GM21381 (cell line): ENCODE measurements around the gene MACF1.

ENCODE experiments used
- ATAC-seq: cut with Tn5 transposase; IDR thresholded peaks from one replicate; pipeline ENCODE4 v1.9.1; 2021; ENCODE audit warnings: mild to moderate bottlenecking, moderate library complexity; ENCODE audit not compliant: unreplicated experiment

Gene MACF1

GRCh38 chr1:39344394-39345154, 140.1 kb downstream of the MACF1 start:
- no peak for ATAC-seq

DNA sequence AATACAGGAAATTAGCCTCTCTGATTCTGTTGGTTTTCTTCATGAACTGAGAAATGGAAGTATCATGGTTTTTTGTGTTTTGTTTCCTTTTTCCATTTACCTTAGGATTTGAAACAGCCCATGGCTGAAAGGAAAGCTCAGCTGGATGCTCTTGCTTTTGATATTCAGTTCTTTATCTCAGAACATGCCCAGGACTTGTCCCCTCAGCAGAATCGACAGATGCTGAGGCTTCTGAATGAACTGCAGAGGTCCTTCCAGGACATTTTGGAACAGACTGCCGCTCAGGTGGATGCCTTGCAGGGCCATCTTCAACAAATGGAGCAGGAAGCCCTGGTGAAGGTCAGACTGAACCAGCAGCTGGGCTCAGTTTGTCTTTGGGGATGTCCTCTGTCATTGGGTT, 142.4 kb downstream of the MACF1 start:
- no peak for ATAC-seq

- ATAC-seq: no peak
Measured at GRCh38 chr1:39348278-39348677, 143.8 kb downstream of the MACF1 start.

GRCh38 chr1:39352881-39353280, 148.4 kb downstream of the MACF1 start:
- no peak for ATAC-seq

DNA sequence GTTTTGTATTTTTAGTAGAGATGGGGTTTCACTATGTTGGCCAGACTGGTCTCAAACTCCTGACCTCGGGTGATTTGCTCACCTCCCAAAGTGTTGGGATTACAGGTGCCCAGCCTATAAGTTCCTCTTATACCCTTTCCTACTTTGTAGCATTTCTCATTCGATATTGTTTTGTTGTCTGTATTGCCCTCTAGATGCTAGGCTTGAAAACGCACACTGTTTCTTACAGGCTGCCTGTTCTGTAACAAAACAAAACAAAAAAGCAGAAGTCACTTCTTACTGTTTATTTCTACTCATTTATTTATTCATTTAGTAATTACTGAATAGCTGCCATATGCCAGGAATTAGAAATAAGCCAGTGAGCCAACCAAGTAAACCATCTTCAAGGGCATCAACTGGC, 150.1 kb downstream of the MACF1 start:
- no peak for ATAC-seq

DNA sequence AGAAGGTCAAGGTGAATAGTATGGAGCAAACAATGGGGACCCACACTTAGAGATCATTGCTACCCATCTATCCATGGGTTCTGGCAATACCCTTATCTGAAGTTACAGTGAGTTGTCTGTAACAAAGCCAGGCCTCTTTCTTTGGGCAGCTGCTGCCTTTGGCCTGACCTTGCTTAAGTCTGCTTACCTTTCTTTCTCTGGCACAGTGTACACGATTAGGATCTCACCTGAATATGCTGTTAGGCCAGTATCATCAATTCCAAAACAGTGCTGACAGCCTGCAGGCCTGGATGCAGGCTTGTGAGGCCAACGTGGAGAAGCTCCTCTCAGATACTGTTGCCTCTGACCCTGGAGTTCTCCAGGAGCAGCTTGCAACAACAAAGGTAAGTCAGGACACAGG, 154.0 kb downstream of the MACF1 start:
- no peak for ATAC-seq

DNA sequence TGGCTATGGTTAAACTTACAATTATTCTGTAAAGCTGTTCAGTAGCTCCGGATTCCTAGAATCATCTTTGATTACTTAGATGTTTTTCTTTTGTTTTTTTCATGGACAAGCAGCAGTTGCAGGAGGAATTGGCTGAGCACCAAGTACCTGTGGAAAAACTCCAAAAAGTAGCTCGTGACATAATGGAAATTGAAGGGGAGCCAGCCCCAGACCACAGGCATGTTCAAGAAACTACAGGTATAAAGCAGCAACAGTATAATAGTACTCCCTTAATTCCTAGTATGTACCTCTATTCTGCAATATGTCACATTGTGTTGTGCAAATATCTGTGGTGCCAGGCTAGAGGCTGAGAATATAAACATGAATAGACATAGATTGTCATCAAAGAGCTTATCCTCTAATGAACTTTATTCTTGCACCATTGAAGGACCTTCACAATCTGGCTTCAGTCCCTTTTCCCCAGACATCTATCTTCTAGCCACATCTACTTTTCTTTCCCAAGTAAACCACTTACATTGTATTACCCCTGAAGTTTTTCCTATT, 154.6 kb downstream of the MACF1 start:
- ATAC-seq: no peak

DNA sequence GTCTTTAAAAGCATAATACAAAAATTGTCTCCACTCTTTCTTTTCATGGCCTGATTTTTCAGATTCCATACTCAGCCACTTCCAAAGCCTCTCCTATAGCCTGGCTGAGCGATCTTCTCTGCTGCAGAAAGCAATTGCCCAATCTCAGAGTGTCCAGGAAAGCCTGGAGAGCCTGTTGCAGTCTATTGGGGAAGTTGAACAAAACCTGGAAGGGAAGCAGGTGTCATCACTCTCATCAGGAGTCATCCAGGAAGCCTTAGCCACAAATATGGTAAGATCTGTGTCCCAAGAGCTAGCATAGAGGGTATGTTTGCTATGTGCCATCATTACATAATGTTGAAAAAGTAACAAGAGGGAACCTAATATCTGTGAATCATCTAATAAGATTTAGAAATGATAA, 156.2 kb downstream of the MACF1 start:
- no peak for ATAC-seq

DNA sequence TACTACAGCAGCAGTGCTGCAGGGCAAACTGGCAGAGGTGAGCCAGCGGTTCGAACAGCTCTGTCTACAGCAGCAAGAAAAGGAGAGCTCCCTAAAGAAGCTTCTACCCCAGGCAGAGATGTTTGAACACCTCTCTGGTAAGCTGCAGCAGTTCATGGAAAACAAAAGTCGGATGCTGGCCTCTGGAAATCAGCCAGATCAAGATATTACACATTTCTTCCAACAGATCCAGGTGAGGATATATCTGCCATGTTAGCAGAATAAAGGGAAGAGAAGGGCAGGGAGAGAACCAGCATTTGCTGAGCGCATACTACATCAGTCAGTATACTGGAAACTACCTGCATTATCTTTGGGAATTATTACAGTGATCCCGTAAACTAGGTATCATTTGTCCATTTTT, 157.0 kb downstream of the MACF1 start:
- no peak for ATAC-seq

- ATAC-seq: no peak
Measured at GRCh38 chr1:39363267-39363666, 158.8 kb downstream of the MACF1 start.

DNA sequence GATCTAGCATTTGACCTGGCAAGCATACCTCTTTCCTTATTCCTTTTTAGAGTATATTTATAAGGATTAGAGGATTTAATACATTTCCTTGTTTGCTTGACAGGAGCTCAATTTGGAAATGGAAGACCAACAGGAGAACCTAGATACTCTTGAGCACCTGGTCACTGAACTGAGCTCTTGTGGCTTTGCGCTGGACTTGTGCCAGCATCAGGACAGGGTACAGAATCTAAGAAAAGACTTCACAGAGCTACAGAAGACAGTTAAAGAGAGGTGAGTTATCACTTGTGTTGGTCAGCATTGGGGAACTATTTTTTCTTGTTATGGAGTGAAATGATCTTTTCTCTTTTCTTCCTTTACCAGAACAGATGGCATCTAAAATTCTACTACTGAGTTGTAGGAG, 163.6 kb downstream of the MACF1 start:
- ATAC-seq: no peak

- ATAC-seq: no peak
Measured at GRCh38 chr1:39369565-39369964, 165.1 kb downstream of the MACF1 start.

DNA sequence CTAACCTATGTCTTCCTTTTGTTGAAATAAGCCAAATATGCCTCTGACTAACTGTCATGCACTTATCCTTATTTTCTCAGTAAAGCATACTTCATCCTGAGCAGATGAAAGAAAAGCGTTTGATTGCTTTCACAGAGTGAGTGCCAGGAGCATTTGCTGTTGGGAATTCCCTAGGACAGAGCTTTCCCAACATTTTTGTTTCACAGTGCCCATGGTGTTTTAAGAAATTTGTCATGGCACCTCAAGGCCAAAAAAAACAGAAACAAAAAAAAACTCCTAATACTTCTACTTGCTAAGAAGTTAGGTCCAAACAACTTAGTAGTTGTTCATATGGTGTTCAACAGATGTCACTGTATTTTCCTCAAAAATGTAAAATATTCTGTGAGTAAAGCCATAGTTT, 166.1 kb downstream of the MACF1 start:
- ATAC-seq: no peak

DNA sequence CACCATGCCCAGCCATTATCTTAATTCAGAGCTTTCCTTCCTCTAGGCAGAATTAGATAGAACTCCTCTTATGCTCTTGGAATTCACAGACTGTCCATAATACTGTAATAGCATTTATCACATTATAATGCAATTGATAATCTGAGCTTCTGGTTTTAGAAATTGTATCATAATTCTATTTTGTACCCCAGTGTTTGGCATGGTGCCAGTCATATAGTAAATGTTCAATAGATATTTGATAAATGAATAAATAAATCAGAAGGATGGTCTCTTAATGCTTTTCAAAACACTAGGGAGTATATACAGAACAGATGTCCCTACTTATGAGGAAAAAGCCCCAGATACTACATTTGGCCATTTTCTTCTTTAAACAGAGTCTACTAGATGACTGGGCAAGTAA, 167.6 kb downstream of the MACF1 start:
- no peak for ATAC-seq

GRCh38 chr1:39376656-39377055, 172.2 kb downstream of the MACF1 start:
- no peak for ATAC-seq

DNA sequence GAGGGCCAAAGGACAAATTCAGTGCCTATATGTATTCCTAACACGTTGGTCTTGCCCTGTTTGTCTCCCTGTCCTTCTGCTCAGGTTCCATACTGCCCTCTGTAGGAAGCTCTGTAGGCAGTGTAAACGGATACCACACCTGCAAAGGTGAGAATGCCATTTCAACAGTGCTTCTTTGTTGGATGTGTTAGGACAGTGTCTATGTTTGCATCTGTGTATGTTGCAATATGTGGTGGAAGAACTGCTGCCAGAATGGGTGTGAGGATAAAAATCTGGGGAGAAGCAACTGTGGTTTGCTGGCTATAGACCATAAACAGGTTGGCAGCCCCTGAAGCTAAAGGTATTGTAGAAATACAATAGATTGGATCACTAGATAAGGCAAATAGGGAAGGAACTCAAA, 173.9 kb downstream of the MACF1 start:
- no peak for ATAC-seq

DNA sequence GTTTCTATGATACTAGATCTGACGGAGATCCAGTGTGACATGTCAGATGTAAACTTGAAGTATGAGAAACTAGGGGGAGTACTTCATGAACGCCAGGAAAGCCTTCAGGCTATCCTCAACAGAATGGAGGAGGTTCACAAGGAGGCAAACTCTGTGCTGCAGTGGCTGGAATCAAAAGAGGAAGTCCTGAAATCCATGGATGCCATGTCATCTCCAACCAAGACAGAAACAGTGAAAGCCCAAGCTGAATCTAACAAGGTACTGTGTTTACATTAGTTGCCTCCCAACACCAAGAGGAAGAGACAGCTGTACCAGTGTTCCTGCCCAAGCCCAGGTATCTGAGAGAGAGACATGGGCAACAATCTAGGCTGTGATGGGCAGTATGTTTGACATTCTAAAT, 174.7 kb downstream of the MACF1 start:
- no peak for ATAC-seq

DNA sequence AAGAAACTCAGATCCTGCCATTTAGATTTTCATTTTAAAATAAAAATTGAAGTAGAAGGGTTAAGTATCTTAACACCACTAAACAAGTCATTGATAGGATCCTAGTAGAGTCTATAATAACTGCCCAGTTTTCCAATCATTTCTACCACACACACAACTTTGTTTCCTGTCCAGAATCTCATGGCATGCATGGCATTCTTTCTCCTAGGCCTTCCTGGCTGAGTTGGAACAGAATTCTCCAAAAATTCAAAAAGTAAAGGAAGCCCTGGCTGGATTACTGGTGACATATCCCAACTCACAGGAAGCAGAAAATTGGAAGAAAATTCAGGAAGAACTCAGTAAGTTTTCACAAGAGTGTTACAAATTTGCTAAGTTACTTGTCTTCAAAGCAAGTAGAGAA, 175.5 kb downstream of the MACF1 start:
- ATAC-seq: no peak

GRCh38 chr1:39381839-39382238, 177.3 kb downstream of the MACF1 start:
- ATAC-seq: no peak

DNA sequence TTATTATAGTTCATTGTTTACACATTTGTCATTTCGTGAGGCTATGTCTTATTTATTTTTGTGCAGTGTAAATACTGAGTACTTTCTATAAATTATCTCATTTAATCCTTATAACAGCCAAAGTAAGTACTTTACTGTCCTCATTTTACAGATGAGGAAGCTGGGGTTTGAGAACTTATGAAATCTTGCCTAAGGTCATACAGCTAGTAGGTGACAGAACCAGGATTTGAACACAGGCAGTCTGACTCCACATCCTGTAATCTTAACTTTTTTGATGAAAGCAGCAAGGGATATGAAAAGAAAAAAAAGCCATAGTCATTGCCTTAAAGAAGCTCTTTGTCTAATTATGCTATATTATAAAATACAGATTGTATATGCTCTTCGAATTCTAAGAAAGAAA, 179.8 kb downstream of the MACF1 start:
- ATAC-seq: no peak

- ATAC-seq: no peak
Measured at GRCh38 chr1:39385067-39385988, 180.8 kb downstream of the MACF1 start.

DNA sequence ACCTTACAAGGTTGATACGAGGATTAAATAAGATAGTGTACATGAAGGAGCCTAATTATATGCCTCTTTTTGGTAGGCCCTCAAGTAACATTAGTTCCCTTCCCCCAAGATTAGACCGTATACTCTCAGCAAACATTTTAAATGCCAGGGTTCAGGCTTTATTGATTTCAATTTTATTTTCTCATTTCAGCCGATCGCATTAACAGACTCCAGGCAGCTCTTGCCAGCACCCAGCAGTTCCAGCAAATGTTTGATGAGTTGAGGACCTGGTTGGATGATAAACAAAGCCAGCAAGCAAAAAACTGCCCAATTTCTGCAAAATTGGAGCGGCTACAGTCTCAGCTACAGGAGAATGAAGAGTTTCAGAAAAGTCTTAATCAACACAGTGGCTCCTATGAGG, 182.5 kb downstream of the MACF1 start:
- ATAC-seq: no peak
